Esophagus muscularis mucosa (tissue), 4 donors: ENCODE results near the gene CBX1. TPM values are rescaled to one million over a fixed set of nuclear protein-coding genes. Genes with fewer than 3 reads are reported as not detected.
A peak's percentile ranks its signal among the peaks of the same experiment; 100 is the strongest.

Experiments used
- DNase-seq: peaks from one replicate; pipeline ENCODE4 v3.0.0-alpha.2; 2017; ENCODE audit errors: extremely low spot score
- H3K27ac ChIP-seq, 4 donors: fragments of 200-600 bp; sonication (generic); replicated peaks in 1 of 4; 1 replicate in 3 of 4; 2 replicates in 1 of 4; pipeline ENCODE4 v1.5.1; 2016 to 2019; ENCODE audit warnings: mild to moderate bottlenecking in 1 of 4
- H3K27me3 ChIP-seq, 4 donors: fragments of 200-600 bp; sonication (generic); one replicate each; pipeline versions ENCODE4 v1.5.1 to v1.6.0; 2016 to 2019
- H3K36me3 ChIP-seq, 4 donors: fragments of 200-600 bp; sonication (generic); one replicate each; pipeline ENCODE4 v1.5.1; 2016 to 2019
- H3K4me1 ChIP-seq, 4 donors: fragments of 200-600 bp; sonication (generic); one replicate each; pipeline ENCODE4 v1.5.1; 2016 to 2019
- H3K4me3 ChIP-seq, 4 donors: fragments of 200-600 bp; sonication (generic); 1 replicate in 2 of 4; 2 replicates in 2 of 4; pipeline ENCODE4 v1.5.1; 2016 to 2019; ENCODE audit warnings: mild to moderate bottlenecking in 4 of 4, moderate library complexity in 1 of 4
- H3K9me3 ChIP-seq, 4 donors: fragments of 200-600 bp; sonication (generic); 1 replicate in 3 of 4; 2 replicates in 1 of 4; pipeline ENCODE4 v1.5.1; 2016 to 2019
- CTCF ChIP-seq, 3 experiments: fragments of 200-600 bp in 2 of 3; fragments of 450-650 bp in 1 of 3; sonication (generic) in 2 of 3; IDR thresholded peaks; one replicate each; pipeline ENCODE4 v1.5.1; 2017 to 2019; ENCODE audit warnings: antibody characterized with exemption in 3 of 3, mild to moderate bottlenecking in 2 of 3, moderate library complexity in 1 of 3
- EP300 ChIP-seq: sonication (generic); formaldehyde crosslinking; IDR thresholded peaks from one replicate; pipeline ENCODE4 v1.6.1; 2017; ENCODE audit warnings: antibody characterized with exemption
- POLR2A ChIP-seq: fragments of 450-650 bp; IDR thresholded peaks from one replicate; pipeline ENCODE4 v1.6.1; 2017; ENCODE audit warnings: antibody characterized with exemption, moderate library complexity, mild to moderate bottlenecking, low read depth
- POLR2AphosphoS5 ChIP-seq, 2 donors: sonication (generic); formaldehyde crosslinking; IDR thresholded peaks; one replicate each; pipeline ENCODE4 v1.6.1; 2017; ENCODE audit warnings: antibody characterized with exemption in 2 of 2
- WGBS: methylation state at CpG from one replicate; pipeline ENCODE4 v1.1.5; 2018; 5-methylcytosine and 5-hydroxymethylcytosine counted together
- intact Hi-C: fragments of 100-400 bp; cut with DNase I; formaldehyde crosslinking; loops from one replicate; pipeline ENCODE4 v1.15.1; 2023
- total RNA-seq, 4 donors: library from RNA; depleted of rRNA; stranded (reverse); fragments of >200 nt; gene quantifications; one replicate each; pipeline versions ENCODE4 v1.1.0 to v1.2.1, GENCODE V29; 2016

The CBX1 gene
- total RNA-seq, 4 donors from 2014 or later = 32.1 to 59.5 (median 39.7) TPM

- peak overlapping the region in 3 of 4 donors; percentile 86 to 99 (median 91) for H3K4me3 ChIP-seq
Measured at GRCh38 chr17:48102043-48102750, 919 bp upstream of the CBX1 start.

DNA sequence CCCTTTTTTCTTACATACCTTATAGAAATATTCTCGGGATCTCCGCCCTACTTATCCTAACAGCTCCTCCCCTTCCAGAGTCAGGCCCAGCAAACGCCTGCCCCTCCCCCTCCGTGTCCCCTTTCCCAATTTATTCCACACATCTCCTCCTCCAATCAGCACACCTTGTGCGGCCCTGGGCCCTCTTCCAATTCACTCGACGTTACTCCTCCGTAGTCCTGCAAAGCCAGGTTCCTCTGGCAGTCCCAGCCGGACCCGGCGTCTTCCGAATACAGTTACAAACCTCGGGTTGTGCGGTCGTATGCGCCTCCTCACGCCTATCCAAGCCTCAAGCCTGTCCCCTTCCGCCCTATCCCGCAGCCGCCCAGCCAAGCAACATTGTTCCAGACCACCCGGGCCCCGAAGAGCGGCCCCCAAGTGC is 677 bp downstream of the CBX1 start:
- H3K9me3 ChIP-seq = peaks cover 0 to 3% (median 0%) of the 10 kb centered on the region in 4 donors
- DNase-seq = no peak
- WGBS = 1% methylated on average over 17 of the region's 23 CpGs
- peaks cover 0 to 5% (median 0%) of the 10 kb centered on the region in 4 donors for H3K36me3 ChIP-seq
- peak overlapping the region; percentile 86 to 99 (median 94) for H3K4me3 ChIP-seq
- peaks cover 15 to 41% (median 25%) of the 10 kb centered on the region in 4 donors for H3K4me1 ChIP-seq
- intact Hi-C loops = no loop called here
- no peaks in the 10 kb centered on the region for H3K27me3 ChIP-seq
- H3K27ac ChIP-seq = peak overlapping the region; percentile 89 to 98 (median 94)
- TF ChIP-seq EP300 = no peak
- TF ChIP-seq POLR2AphosphoS5 (IDR thresholded peaks at IDR 0.05) = no peak
- no peak for TF ChIP-seq POLR2A
- TF ChIP-seq CTCF (IDR thresholded peaks at IDR 0.05) = no peak

More at GRCh38 chr17:48102043-48102750, 919 bp upstream of the CBX1 start:
- Histone ChIP-seq H3K4me1 (peaks cover 15 to 46% (median 32%) of the 10 kb centered on the region in 4 donors), H3K36me3 (no peaks in the 10 kb centered on the region), H3K9me3 (peaks cover 0 to 3% (median 0%) of the 10 kb centered on the region in 4 donors), H3K27ac (peak overlapping the region in 2 of 4 donors; percentile 89 to 93), H3K27me3 (no peaks in the 10 kb centered on the region)
- TF ChIP-seq EP300 (no peak), CTCF (IDR thresholded peaks at IDR 0.05) (no peak), POLR2A (no peak), POLR2AphosphoS5 (IDR thresholded peaks at IDR 0.05) (no peak)
- intact Hi-C loops = no loop called here
- no peak for DNase-seq
- WGBS = 79% methylated on average over 19 of the region's 19 CpGs

GRCh38 chr17:48100160-48100559 is 1.1 kb downstream of the CBX1 start:
- H3K9me3 ChIP-seq = peaks cover 0 to 3% (median 0%) of the 10 kb centered on the region in 4 donors
- intact Hi-C loops = no loop called here
- H3K4me3 ChIP-seq = peak overlapping the region; percentile 86 to 99 (median 94)
- peaks cover 15 to 41% (median 25%) of the 10 kb centered on the region in 4 donors for H3K4me1 ChIP-seq
- TF ChIP-seq POLR2AphosphoS5 (IDR thresholded peaks at IDR 0.05) (peak in 1 of 2 donors; percentile 33), CTCF (IDR thresholded peaks at IDR 0.05) (no peak)
- H3K27ac ChIP-seq = peak overlapping the region; percentile 89 to 98 (median 94)
- H3K27me3 ChIP-seq = no peaks in the 10 kb centered on the region
- H3K36me3 ChIP-seq = peaks cover 0 to 9% (median under 1%) of the 10 kb centered on the region in 4 donors
- WGBS = 24% methylated on average over 10 of the region's 10 CpGs
- DNase-seq = no peak

- H3K4me3 ChIP-seq = no peak overlapping the region
- no peak for DNase-seq
- WGBS = 94% methylated on average over 4 of the region's 4 CpGs
- no peak overlapping the region for H3K27ac ChIP-seq
- peaks cover 15 to 42% (median 25%) of the 10 kb centered on the region in 4 donors for H3K4me1 ChIP-seq
- intact Hi-C loops = no loop called here
- no peak for TF ChIP-seq CTCF (IDR thresholded peaks at IDR 0.05)
- TF ChIP-seq EP300 = no peak
- no peak for TF ChIP-seq POLR2A
- TF ChIP-seq POLR2AphosphoS5 (IDR thresholded peaks at IDR 0.05) = no peak
- H3K9me3 ChIP-seq = no peaks in the 10 kb centered on the region
- H3K36me3 ChIP-seq = peaks cover 0 to 25% (median 15%) of the 10 kb centered on the region in 4 donors
- H3K27me3 ChIP-seq = no peaks in the 10 kb centered on the region
Measured at GRCh38 chr17:48095611-48096010, 5.7 kb downstream of the CBX1 start.
